Stimulated activated memory B cell treated with anti-CD40 and anti-IgM and Interleukin-4, amounts not matched to agents 10 μg/mL and 1 μg/mL and 100 μg/mL, for 72 hours (primary cell): ENCODE data around the gene KIAA0232.

ENCODE experiments used
- ATAC-seq: fragments of 150-1000 bp; cut with Tn5 transposase; 2 replicates; pipeline ENCODE4 v1.10.0; 2021
- H3K27ac Mint-ChIP-seq: one replicate; pipeline ENCODE4 v1.8.0; 2022; ENCODE audit warnings: mild to moderate bottlenecking, mixed read lengths
- H3K27me3 Mint-ChIP-seq: one replicate; pipeline ENCODE4 v1.8.0; 2022; ENCODE audit warnings: mixed read lengths
- H3K36me3 Mint-ChIP-seq: one replicate; pipeline ENCODE4 v1.8.0; 2022; ENCODE audit warnings: mixed read lengths
- H3K4me1 Mint-ChIP-seq: one replicate; pipeline ENCODE4 v1.8.0; 2022; ENCODE audit warnings: mixed read lengths
- H3K4me3 Mint-ChIP-seq: one replicate; pipeline ENCODE4 v1.8.0; 2022; ENCODE audit warnings: mild to moderate bottlenecking, moderate library complexity, mixed read lengths
- H3K9me3 Mint-ChIP-seq: one replicate; pipeline ENCODE4 v1.8.0; 2022; ENCODE audit warnings: mixed read lengths

Gene KIAA0232

GRCh38 chr4:6802025-6802424, 19.5 kb downstream of the KIAA0232 start:
- ATAC-seq: no peak
- Mint-ChIP-seq H3K36me3 (peaks cover 8% of the 10 kb centered on the region), H3K4me3 (no peak overlapping the region), H3K4me1 (peaks cover 13% of the 10 kb centered on the region), H3K27me3 (no peaks in the 10 kb centered on the region), H3K9me3 (no peaks in the 10 kb centered on the region), H3K27ac (no peak overlapping the region)

GRCh38 chr4:6802626-6803025, 20.1 kb downstream of the KIAA0232 start:
- peaks cover 13% of the 10 kb centered on the region for H3K4me1 Mint-ChIP-seq
- no peak for ATAC-seq
- no peak overlapping the region for H3K27ac Mint-ChIP-seq
- H3K4me3 Mint-ChIP-seq: no peak overlapping the region
- no peaks in the 10 kb centered on the region for H3K9me3 Mint-ChIP-seq
- H3K27me3 Mint-ChIP-seq: no peaks in the 10 kb centered on the region
- H3K36me3 Mint-ChIP-seq: peaks cover 6% of the 10 kb centered on the region

GRCh38 chr4:6803246-6803645, 20.7 kb downstream of the KIAA0232 start:
- Mint-ChIP-seq H3K4me1 (peaks cover 10% of the 10 kb centered on the region), H3K27me3 (no peaks in the 10 kb centered on the region), H3K27ac (no peak overlapping the region), H3K36me3 (peaks cover 6% of the 10 kb centered on the region), H3K4me3 (no peak overlapping the region), H3K9me3 (no peaks in the 10 kb centered on the region)
- ATAC-seq: no peak

GRCh38 chr4:6804082-6804752, 21.7 kb downstream of the KIAA0232 start:
- Mint-ChIP-seq H3K27ac (no peak overlapping the region), H3K4me1 (peaks cover 9% of the 10 kb centered on the region), H3K27me3 (no peaks in the 10 kb centered on the region), H3K4me3 (no peak overlapping the region), H3K36me3 (peaks cover 6% of the 10 kb centered on the region), H3K9me3 (no peaks in the 10 kb centered on the region)
- ATAC-seq: no peak

- no peak for ATAC-seq
- Mint-ChIP-seq H3K36me3 (peaks cover 16% of the 10 kb centered on the region), H3K9me3 (no peaks in the 10 kb centered on the region), H3K27me3 (no peaks in the 10 kb centered on the region), H3K4me1 (peaks cover 24% of the 10 kb centered on the region), H3K27ac (no peak overlapping the region), H3K4me3 (no peak overlapping the region)
Measured at GRCh38 chr4:6806924-6807626, 24.5 kb downstream of the KIAA0232 start.

GRCh38 chr4:6808259-6808658, 25.7 kb downstream of the KIAA0232 start:
- H3K4me1 Mint-ChIP-seq: peaks cover 27% of the 10 kb centered on the region
- H3K27ac Mint-ChIP-seq: no peak overlapping the region

GRCh38 chr4:6811165-6811564, 28.6 kb downstream of the KIAA0232 start:
- Mint-ChIP-seq H3K9me3 (no peaks in the 10 kb centered on the region), H3K4me3 (no peak overlapping the region), H3K27ac (no peak overlapping the region), H3K4me1 (peaks cover 27% of the 10 kb centered on the region), H3K27me3 (no peaks in the 10 kb centered on the region), H3K36me3 (peaks cover 18% of the 10 kb centered on the region)
- no peak for ATAC-seq

More at GRCh38 chr4:6808259-6808658, 25.7 kb downstream of the KIAA0232 start:
- Mint-ChIP-seq H3K36me3 (peaks cover 9% of the 10 kb centered on the region), H3K4me3 (no peak overlapping the region), H3K9me3 (no peaks in the 10 kb centered on the region), H3K27me3 (no peaks in the 10 kb centered on the region)
- no peak for ATAC-seq

- no peak overlapping the region for H3K27ac Mint-ChIP-seq
- peaks cover 6% of the 10 kb centered on the region for H3K9me3 Mint-ChIP-seq
- no peaks in the 10 kb centered on the region for H3K27me3 Mint-ChIP-seq
- H3K4me3 Mint-ChIP-seq: no peak overlapping the region
- peaks cover 33% of the 10 kb centered on the region for H3K36me3 Mint-ChIP-seq
- no peak for ATAC-seq
- H3K4me1 Mint-ChIP-seq: peaks cover 39% of the 10 kb centered on the region
Measured at GRCh38 chr4:6812766-6813165, 30.2 kb downstream of the KIAA0232 start.

GRCh38 chr4:6813725-6814124, 31.2 kb downstream of the KIAA0232 start:
- H3K4me1 Mint-ChIP-seq: peaks cover 34% of the 10 kb centered on the region
- ATAC-seq: no peak
- peaks cover 9% of the 10 kb centered on the region for H3K9me3 Mint-ChIP-seq
- peaks cover 42% of the 10 kb centered on the region for H3K36me3 Mint-ChIP-seq
- H3K27me3 Mint-ChIP-seq: no peaks in the 10 kb centered on the region
- no peak overlapping the region for H3K4me3 Mint-ChIP-seq
- H3K27ac Mint-ChIP-seq: no peak overlapping the region

GRCh38 chr4:6815029-6815836, 32.7 kb downstream of the KIAA0232 start:
- H3K36me3 Mint-ChIP-seq: peaks cover 55% of the 10 kb centered on the region
- H3K27ac Mint-ChIP-seq: no peak overlapping the region
- ATAC-seq: no peak
- H3K4me1 Mint-ChIP-seq: peaks cover 38% of the 10 kb centered on the region
- no peaks in the 10 kb centered on the region for H3K27me3 Mint-ChIP-seq
- peaks cover 17% of the 10 kb centered on the region for H3K9me3 Mint-ChIP-seq
- no peak overlapping the region for H3K4me3 Mint-ChIP-seq

GRCh38 chr4:6819295-6819694, 36.8 kb downstream of the KIAA0232 start:
- peaks cover 17% of the 10 kb centered on the region for H3K9me3 Mint-ChIP-seq
- no peak overlapping the region for H3K4me3 Mint-ChIP-seq
- peaks cover 52% of the 10 kb centered on the region for H3K36me3 Mint-ChIP-seq
- H3K4me1 Mint-ChIP-seq: peaks cover 20% of the 10 kb centered on the region
- H3K27me3 Mint-ChIP-seq: no peaks in the 10 kb centered on the region
- ATAC-seq: no peak
- no peak overlapping the region for H3K27ac Mint-ChIP-seq

GRCh38 chr4:6820695-6821094, 38.2 kb downstream of the KIAA0232 start:
- peaks cover 20% of the 10 kb centered on the region for H3K4me1 Mint-ChIP-seq
- H3K36me3 Mint-ChIP-seq: peaks cover 60% of the 10 kb centered on the region
- H3K9me3 Mint-ChIP-seq: peaks cover 17% of the 10 kb centered on the region
- H3K27me3 Mint-ChIP-seq: no peaks in the 10 kb centered on the region
- no peak overlapping the region for H3K27ac Mint-ChIP-seq
- H3K4me3 Mint-ChIP-seq: no peak overlapping the region
- ATAC-seq: no peak

GRCh38 chr4:6824071-6824470, 41.5 kb downstream of the KIAA0232 start:
- no peaks in the 10 kb centered on the region for H3K27me3 Mint-ChIP-seq
- H3K9me3 Mint-ChIP-seq: peaks cover 7% of the 10 kb centered on the region
- H3K4me1 Mint-ChIP-seq: peaks cover 3% of the 10 kb centered on the region
- peaks cover 46% of the 10 kb centered on the region for H3K36me3 Mint-ChIP-seq
- no peak overlapping the region for H3K27ac Mint-ChIP-seq
- no peak overlapping the region for H3K4me3 Mint-ChIP-seq
- no peak for ATAC-seq

GRCh38 chr4:6824772-6825402, 42.4 kb downstream of the KIAA0232 start:
- Mint-ChIP-seq H3K27ac (no peak overlapping the region), H3K9me3 (peaks cover 3% of the 10 kb centered on the region), H3K27me3 (no peaks in the 10 kb centered on the region), H3K36me3 (peaks cover 43% of the 10 kb centered on the region), H3K4me1 (no peaks in the 10 kb centered on the region), H3K4me3 (no peak overlapping the region)
- ATAC-seq: no peak

GRCh38 chr4:6825403-6825802, 42.9 kb downstream of the KIAA0232 start:
- no peaks in the 10 kb centered on the region for H3K27me3 Mint-ChIP-seq
- H3K27ac Mint-ChIP-seq: no peak overlapping the region
- ATAC-seq: no peak
- H3K9me3 Mint-ChIP-seq: no peaks in the 10 kb centered on the region
- H3K4me1 Mint-ChIP-seq: no peaks in the 10 kb centered on the region
- no peak overlapping the region for H3K4me3 Mint-ChIP-seq
- H3K36me3 Mint-ChIP-seq: peaks cover 38% of the 10 kb centered on the region
